Vagina (tissue), 2 donors: ENCODE data around the gene MACROD2. TPM values are rescaled to one million over a fixed set of nuclear protein-coding genes. Genes with fewer than 3 reads are reported as not detected.

Source experiments
- DNase-seq, 2 donors: peaks; one replicate each; pipeline ENCODE4 v3.0.0-alpha.2; 2017; ENCODE audit errors: extremely low spot score in 2 of 2
- H3K27ac ChIP-seq: fragments of 200-600 bp; sonication (generic); one replicate; pipeline ENCODE4 v1.5.1; 2019
- H3K27me3 ChIP-seq: fragments of 200-600 bp; sonication (generic); one replicate; pipeline ENCODE4 v1.5.1; 2019
- H3K36me3 ChIP-seq, 2 donors: fragments of 200-600 bp; sonication (generic); one replicate each; pipeline ENCODE4 v1.5.1; 2017 to 2019
- H3K4me1 ChIP-seq: fragments of 200-600 bp; sonication (generic); one replicate; pipeline ENCODE4 v1.5.1; 2019
- H3K4me3 ChIP-seq, 2 donors: fragments of 200-600 bp; sonication (generic); 1 replicate in 1 of 2; 2 replicates in 1 of 2; pipeline ENCODE4 v1.5.1; 2016 to 2019
- H3K9me3 ChIP-seq: fragments of 200-600 bp; sonication (generic); one replicate; pipeline ENCODE4 v1.5.1; 2019
- CTCF ChIP-seq, 3 experiments: fragments of 450-650 bp in 2 of 3; fragments of 200-600 bp in 1 of 3; sonication (generic) in 1 of 3; IDR thresholded peaks; one replicate each; pipeline ENCODE4 v1.5.1; 2017 to 2019; ENCODE audit warnings: antibody characterized with exemption in 3 of 3, mild to moderate bottlenecking in 2 of 3, moderate library complexity in 2 of 3
- POLR2A ChIP-seq, 2 donors: fragments of 450-650 bp; IDR thresholded peaks; one replicate each; pipeline ENCODE4 v1.6.1; 2017; ENCODE audit warnings: antibody characterized with exemption in 2 of 2, mild to moderate bottlenecking in 2 of 2, moderate library complexity in 2 of 2
- POLR2AphosphoS5 ChIP-seq, 2 donors: sonication (generic); formaldehyde crosslinking; IDR thresholded peaks; one replicate each; pipeline ENCODE4 v1.9.0; 2017; ENCODE audit warnings: antibody characterized with exemption in 2 of 2, mild to moderate bottlenecking in 2 of 2, low read depth in 1 of 2; ENCODE audit not compliant: insufficient read depth in 1 of 2
- intact Hi-C: fragments of 100-400 bp; cut with DNase I; formaldehyde crosslinking; loops from one replicate; pipeline ENCODE4 v1.15.1; 2023
- total RNA-seq: library from RNA; depleted of rRNA; stranded (reverse); fragments of >200 nt; gene quantifications from one replicate; pipeline ENCODE4 v1.2.3, GENCODE V29; 2016

Gene MACROD2
- total RNA-seq, 1 donor from 2014 or later: 12.5 TPM

DNA sequence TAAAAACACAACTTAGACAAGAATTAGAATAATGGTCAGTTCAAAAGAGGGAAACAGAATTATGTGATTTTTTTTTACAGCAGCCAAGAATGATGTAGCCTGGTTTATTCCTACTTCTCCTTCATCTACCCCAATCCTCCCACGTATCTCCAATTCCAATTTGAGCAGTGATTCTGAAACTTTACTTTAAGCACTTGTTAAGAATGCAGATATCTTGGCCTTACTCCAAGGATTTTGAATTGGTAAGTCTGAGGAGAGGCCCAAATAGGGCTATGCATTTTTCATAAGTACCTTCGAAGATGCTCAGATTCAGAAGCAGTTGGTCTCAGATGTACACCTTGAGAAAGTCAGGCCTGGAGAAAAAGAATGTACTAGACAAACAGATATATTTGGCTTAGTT, 575.5 kb downstream of the MACROD2 start:
- Histone ChIP-seq H3K27me3 (no peaks in the 10 kb centered on the region), H3K27ac (no peak overlapping the region), H3K9me3 (peaks cover 1% of the 10 kb centered on the region), H3K4me1 (no peaks in the 10 kb centered on the region), H3K36me3 (no peaks in the 10 kb centered on the region), H3K4me3 (no peak overlapping the region)
- TF ChIP-seq CTCF (IDR thresholded peaks at IDR 0.05) (no peak), POLR2AphosphoS5 (IDR thresholded peaks at IDR 0.05; ENCODE audit: insufficient read depth in 1 of 2, low read depth in 1 of 2) (no peak), POLR2A (IDR thresholded peaks at IDR 0.05) (no peak)
- intact Hi-C loops: no loop called here
- DNase-seq: no peak

- no peaks in the 10 kb centered on the region for H3K4me1 ChIP-seq
- no peak overlapping the region for H3K4me3 ChIP-seq
- intact Hi-C loops: no loop called here
- H3K36me3 ChIP-seq: no peaks in the 10 kb centered on the region
- no peak for TF ChIP-seq CTCF (IDR thresholded peaks at IDR 0.05)
- no peak for TF ChIP-seq POLR2AphosphoS5 (IDR thresholded peaks at IDR 0.05; ENCODE audit: insufficient read depth in 1 of 2, low read depth in 1 of 2)
- no peak for TF ChIP-seq POLR2A (IDR thresholded peaks at IDR 0.05)
- H3K27ac ChIP-seq: no peak overlapping the region
- DNase-seq: no peak
- no peaks in the 10 kb centered on the region for H3K9me3 ChIP-seq
- H3K27me3 ChIP-seq: no peaks in the 10 kb centered on the region
Observed at GRCh38 chr20:14573676-14574075, 578.4 kb downstream of the MACROD2 start.

GRCh38 chr20:14576196-14576877, 581.0 kb downstream of the MACROD2 start:
- H3K9me3 ChIP-seq: no peaks in the 10 kb centered on the region
- TF ChIP-seq POLR2AphosphoS5 (IDR thresholded peaks at IDR 0.05; ENCODE audit: insufficient read depth in 1 of 2, low read depth in 1 of 2) (no peak), CTCF (IDR thresholded peaks at IDR 0.05) (no peak), POLR2A (IDR thresholded peaks at IDR 0.05) (no peak)
- H3K4me3 ChIP-seq: no peak overlapping the region
- no peak for DNase-seq
- no peaks in the 10 kb centered on the region for H3K4me1 ChIP-seq
- H3K27ac ChIP-seq: no peak overlapping the region
- no peaks in the 10 kb centered on the region for H3K27me3 ChIP-seq
- intact Hi-C loops: no loop called here
- no peaks in the 10 kb centered on the region for H3K36me3 ChIP-seq

DNA sequence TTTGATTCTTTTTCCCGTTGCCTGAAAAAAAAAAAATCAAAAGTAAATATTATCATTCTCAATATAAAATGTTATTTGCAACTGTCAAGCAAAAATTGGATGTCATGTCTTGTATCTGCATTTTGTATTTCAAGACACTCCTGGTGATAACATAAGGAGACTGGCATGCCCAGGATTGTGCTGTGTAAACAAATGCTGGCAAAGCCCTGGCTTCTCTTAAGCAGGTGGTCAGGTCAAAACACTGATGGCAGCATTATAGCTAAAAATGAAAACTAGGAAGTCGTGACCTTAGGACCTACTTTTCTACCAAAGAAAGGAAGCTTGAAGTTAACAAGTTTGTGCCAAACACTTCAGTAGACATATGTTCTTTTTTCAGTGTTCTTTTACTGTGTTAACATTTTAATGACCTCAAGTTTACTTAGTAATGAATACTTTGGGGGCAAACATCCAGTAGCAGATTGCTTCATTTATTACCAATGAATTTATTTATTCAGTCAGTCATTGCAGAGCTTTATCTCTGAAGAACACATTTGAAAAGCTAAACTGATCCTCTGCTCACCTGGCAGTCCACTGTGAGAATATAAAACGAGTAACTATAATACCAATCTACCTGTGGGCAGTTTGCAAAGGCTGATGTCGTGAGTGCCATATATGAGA, 585.2 kb downstream of the MACROD2 start:
- no peak for TF ChIP-seq POLR2A (IDR thresholded peaks at IDR 0.05)
- TF ChIP-seq POLR2AphosphoS5 (IDR thresholded peaks at IDR 0.05; ENCODE audit: insufficient read depth in 1 of 2, low read depth in 1 of 2): no peak
- TF ChIP-seq CTCF (IDR thresholded peaks at IDR 0.05): no peak

DNA sequence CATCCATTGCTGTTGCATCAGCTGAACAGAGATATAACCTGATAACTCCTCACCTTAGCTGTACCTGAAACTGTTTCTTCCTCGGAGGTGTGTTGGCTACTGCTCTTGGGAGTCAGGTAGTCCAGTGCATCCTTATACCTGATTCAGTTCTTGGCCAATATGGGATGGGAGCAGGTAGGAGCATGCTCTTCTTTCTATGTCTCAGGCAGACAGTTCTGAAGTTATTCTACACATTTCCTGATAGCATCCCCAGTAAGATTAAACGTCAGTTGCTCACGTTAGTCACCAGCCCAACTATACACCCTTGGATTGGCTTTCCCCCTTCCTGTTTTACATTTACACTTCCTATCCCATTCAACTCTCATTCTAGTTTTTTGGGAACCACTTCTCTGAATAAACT, 586.4 kb downstream of the MACROD2 start:
- Histone ChIP-seq H3K27ac (no peak overlapping the region), H3K27me3 (no peaks in the 10 kb centered on the region), H3K4me1 (no peaks in the 10 kb centered on the region), H3K9me3 (no peaks in the 10 kb centered on the region), H3K4me3 (no peak overlapping the region), H3K36me3 (no peaks in the 10 kb centered on the region)
- TF ChIP-seq CTCF (IDR thresholded peaks at IDR 0.05) (no peak), POLR2AphosphoS5 (IDR thresholded peaks at IDR 0.05; ENCODE audit: insufficient read depth in 1 of 2, low read depth in 1 of 2) (no peak), POLR2A (IDR thresholded peaks at IDR 0.05) (no peak)
- no peak for DNase-seq
- intact Hi-C loops: no loop called here

More for the DNA sequence above, 585.2 kb downstream of the MACROD2 start:
- no peaks in the 10 kb centered on the region for H3K9me3 ChIP-seq
- intact Hi-C loops: no loop called here
- no peaks in the 10 kb centered on the region for H3K4me1 ChIP-seq
- no peak overlapping the region for H3K27ac ChIP-seq
- H3K4me3 ChIP-seq: no peak overlapping the region
- no peaks in the 10 kb centered on the region for H3K27me3 ChIP-seq
- no peaks in the 10 kb centered on the region for H3K36me3 ChIP-seq
- DNase-seq: no peak
